Keratinocyte (primary cell): ENCODE results near the gene NFE2L3. TPM values are rescaled to one million over a fixed set of nuclear protein-coding genes. Genes with fewer than 3 reads are reported as not detected.

ENCODE experiments used
- DNase-seq: peaks from one replicate; pipeline ENCODE4 v3.0.0-alpha.2; 2011; ENCODE audit warnings: low read depth, missing footprints, low spot score
- FAIRE-seq: peaks from 2 replicates; lab custom pipeline; 2011; peaks lifted over from hg19 to GRCh38; lab: Jason Lieb, UNC
- H2AFZ ChIP-seq: 2 replicates; pipeline ENCODE4 v1.6.0; 2012; ENCODE audit warnings: low read length, control low read depth, inconsistent platforms; ENCODE audit not compliant: control insufficient read depth
- H3K27ac ChIP-seq: 2 replicates; pipeline ENCODE4 v1.5.1; 2011; ENCODE audit warnings: low read length; ENCODE audit not compliant: control insufficient read depth, insufficient read depth
- H3K27me3 ChIP-seq: 3 replicates; pipeline ENCODE4 v1.6.0; 2011; ENCODE audit warnings: low read length; ENCODE audit not compliant: control insufficient read depth, insufficient read depth; ENCODE audit errors: extremely low read depth
- H3K36me3 ChIP-seq, 2 experiments: 2 replicates in 1 of 2; 3 replicates in 1 of 2; pipeline ENCODE4 v1.5.1; 2011; ENCODE audit warnings: low read length in 2 of 2, mild to moderate bottlenecking in 1 of 2; ENCODE audit not compliant: control insufficient read depth in 2 of 2, insufficient read depth in 2 of 2; ENCODE audit errors: extremely low read depth in 1 of 2
- H3K4me1 ChIP-seq: 3 replicates; pipeline ENCODE4 v1.5.1; 2011; ENCODE audit warnings: low read length; ENCODE audit not compliant: control insufficient read depth, insufficient read depth; ENCODE audit errors: extremely low read depth
- H3K4me2 ChIP-seq: 3 replicates; pipeline ENCODE4 v1.6.0; 2011; ENCODE audit warnings: low read depth, low read length; ENCODE audit not compliant: control insufficient read depth, insufficient read depth; ENCODE audit errors: extremely low read depth
- H3K4me3 ChIP-seq, 3 experiments: fragments of 200-600 bp in 1 of 3; sonication (generic) in 1 of 3; 2 replicates in 2 of 3; 3 replicates in 1 of 3; pipeline ENCODE4 v1.5.1; 2011 to 2016; ENCODE audit warnings: low read length in 3 of 3, mild to moderate bottlenecking in 3 of 3, control low read depth in 2 of 3, inconsistent platforms in 1 of 3, low read depth in 1 of 3, mixed read lengths in 1 of 3, mixed run types in 1 of 3, moderate library complexity in 1 of 3; ENCODE audit not compliant: control insufficient read depth in 2 of 3, insufficient read depth in 2 of 3; ENCODE audit errors: extremely low read depth in 1 of 3
- H3K79me2 ChIP-seq: 2 replicates; pipeline ENCODE4 v1.6.0; 2012; ENCODE audit warnings: low read length; ENCODE audit not compliant: control insufficient read depth, insufficient read depth
- H3K9ac ChIP-seq: 3 replicates; pipeline ENCODE4 v1.6.0; 2011; ENCODE audit warnings: low read length; ENCODE audit not compliant: control insufficient read depth, insufficient read depth; ENCODE audit errors: extremely low read depth
- H3K9me1 ChIP-seq: 3 replicates; pipeline ENCODE4 v1.6.0; 2011; ENCODE audit warnings: low read length; ENCODE audit not compliant: control insufficient read depth, insufficient read depth; ENCODE audit errors: extremely low read depth
- H3K9me3 ChIP-seq: 2 replicates; pipeline ENCODE4 v1.5.1; 2012; ENCODE audit warnings: low read depth, low read length; ENCODE audit not compliant: control insufficient read depth
- H4K20me1 ChIP-seq: 3 replicates; pipeline ENCODE4 v1.6.0; 2011; ENCODE audit warnings: low read length; ENCODE audit not compliant: control insufficient read depth, insufficient read depth; ENCODE audit errors: extremely low read depth
- EZH2 ChIP-seq: IDR thresholded peaks from one replicate; pipeline ENCODE4 v1.6.1; 2012; ENCODE audit warnings: inconsistent platforms, mild to moderate bottlenecking, low read length, moderate library complexity
- dilution Hi-C: fragments of 300-500 bp; cut with MboI; formaldehyde crosslinking; loops from one replicate; pipeline ENCODE4 v1.7.0; 2020; ENCODE audit warnings: low sequenced_read_pairs; ENCODE audit not compliant: extremely low pct_ligation_motif_present
- polyA plus RNA-seq, 5 experiments: library from polyadenylated mRNA; depleted of rRNA in 3 of 5; stranded (reverse) in 3 of 5; stranded (forward) in 1 of 5; unstranded in 1 of 5; fragments of >200 nt; gene quantifications; 1 replicate in 1 of 5; 2 replicates in 3 of 5; 3 replicates in 1 of 5; pipeline versions ENCODE4 v1.2.1 to v1.2.3, GENCODE V29; 2011 to 2012; ENCODE audit warnings: missing spikeins in 2 of 5, low read depth in 1 of 5, low replicate concordance in 1 of 5
- TF ChIP-seq, protein P1 (sequence below), 3 experiments: IDR thresholded peaks in 1 of 3; conservative IDR thresholded peaks in 1 of 3; optimal IDR thresholded peaks in 1 of 3; 2 replicates in 2 of 3; 3 replicates in 1 of 3; pipeline versions ENCODE3 to v1.5.1; 2011; ENCODE audit warnings: low read length in 3 of 3, mild to moderate bottlenecking in 3 of 3, moderate library complexity in 2 of 3, control low read depth in 1 of 3, inconsistent platforms in 1 of 3; ENCODE audit not compliant: insufficient read depth in 2 of 3; ENCODE audit errors: extremely low read depth in 1 of 3

NFE2L3 gene
- polyA plus RNA-seq, 1 donor (not counting 4 experiments of a cell fraction or from before 2014, with no cell fraction given): 17.8 TPM

DNA sequence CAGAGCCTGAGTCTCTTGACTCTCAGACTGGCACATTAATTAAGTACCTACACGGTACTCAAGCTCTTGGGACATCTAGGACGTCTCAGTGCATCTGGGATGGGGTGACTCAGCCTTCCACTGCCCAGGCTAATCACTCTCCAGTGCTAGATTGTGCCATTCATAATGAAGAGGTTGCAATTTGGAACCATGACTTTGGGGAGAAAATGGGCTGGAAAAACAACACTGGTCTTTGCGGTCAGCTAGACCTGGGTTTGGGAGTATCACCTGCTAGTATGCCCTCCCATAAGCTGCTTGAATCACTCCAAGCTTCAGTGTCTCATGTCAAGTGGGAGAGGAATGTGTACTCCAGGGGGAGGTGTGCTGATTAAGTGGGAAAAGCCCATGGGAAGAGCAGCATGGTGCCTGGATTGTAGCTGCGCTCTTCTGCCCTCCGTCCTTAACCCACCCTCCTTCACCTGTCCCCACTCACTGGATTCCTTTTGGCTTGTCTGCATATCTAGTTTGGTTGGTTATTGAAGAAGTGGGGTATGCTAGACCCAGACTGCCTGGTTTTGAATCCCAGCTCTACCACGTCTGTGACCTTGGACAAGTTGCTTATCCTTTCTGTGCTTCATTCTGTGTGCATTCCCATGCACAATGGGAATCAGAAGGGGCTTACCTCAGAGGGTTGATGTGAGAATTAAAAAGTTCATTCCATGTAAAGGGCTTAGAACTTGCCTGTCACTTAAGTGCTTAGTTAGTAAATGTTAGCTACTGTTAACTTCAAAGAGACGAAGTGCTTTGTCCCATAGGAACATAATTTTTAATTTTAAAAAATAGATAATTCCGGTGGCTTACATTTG lies 3.8 kb downstream of the NFE2L3 start:
- H3K9ac ChIP-seq: peak overlapping the region; percentile 81
- no peaks in the 10 kb centered on the region for H3K9me3 ChIP-seq
- H3K79me2 ChIP-seq: peaks cover 33% of the 10 kb centered on the region
- no peaks in the 10 kb centered on the region for H3K36me3 ChIP-seq
- H3K27ac ChIP-seq: peak overlapping the region; percentile 98
- DNase-seq (no peak), FAIRE-seq (peak; percentile 13)
- TF ChIP-seq, protein P1, sequence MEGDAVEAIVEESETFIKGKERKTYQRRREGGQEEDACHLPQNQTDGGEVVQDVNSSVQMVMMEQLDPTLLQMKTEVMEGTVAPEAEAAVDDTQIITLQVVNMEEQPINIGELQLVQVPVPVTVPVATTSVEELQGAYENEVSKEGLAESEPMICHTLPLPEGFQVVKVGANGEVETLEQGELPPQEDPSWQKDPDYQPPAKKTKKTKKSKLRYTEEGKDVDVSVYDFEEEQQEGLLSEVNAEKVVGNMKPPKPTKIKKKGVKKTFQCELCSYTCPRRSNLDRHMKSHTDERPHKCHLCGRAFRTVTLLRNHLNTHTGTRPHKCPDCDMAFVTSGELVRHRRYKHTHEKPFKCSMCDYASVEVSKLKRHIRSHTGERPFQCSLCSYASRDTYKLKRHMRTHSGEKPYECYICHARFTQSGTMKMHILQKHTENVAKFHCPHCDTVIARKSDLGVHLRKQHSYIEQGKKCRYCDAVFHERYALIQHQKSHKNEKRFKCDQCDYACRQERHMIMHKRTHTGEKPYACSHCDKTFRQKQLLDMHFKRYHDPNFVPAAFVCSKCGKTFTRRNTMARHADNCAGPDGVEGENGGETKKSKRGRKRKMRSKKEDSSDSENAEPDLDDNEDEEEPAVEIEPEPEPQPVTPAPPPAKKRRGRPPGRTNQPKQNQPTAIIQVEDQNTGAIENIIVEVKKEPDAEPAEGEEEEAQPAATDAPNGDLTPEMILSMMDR (optimal IDR thresholded peaks at IDR 0.05 in 1 of 3, IDR thresholded peaks at IDR 0.05 in 1 of 3, conservative IDR thresholded peaks at IDR 0.05 in 1 of 3; ENCODE audit: extremely low read depth in 1 of 3, insufficient read depth in 2 of 3, low read length in 3 of 3): no peak
- TF ChIP-seq EZH2: no peak
- dilution Hi-C loops: loop anchor here (10.0 kb wide), 1 partner anchor 281 kb away; no protein-coding TSS in a partner anchor
- peak overlapping the region; percentile 96 for H3K4me2 ChIP-seq
- peak overlapping the region; percentile 71 for H2AFZ ChIP-seq
- H3K27me3 ChIP-seq: no peaks in the 10 kb centered on the region
- H3K9me1 ChIP-seq: no peaks in the 10 kb centered on the region
- peak overlapping the region in 2 of 3 experiments; percentile 57 to 65 for H3K4me3 ChIP-seq
- H3K4me1 ChIP-seq: peaks cover 51% of the 10 kb centered on the region
- H4K20me1 ChIP-seq: no peaks in the 10 kb centered on the region

DNA sequence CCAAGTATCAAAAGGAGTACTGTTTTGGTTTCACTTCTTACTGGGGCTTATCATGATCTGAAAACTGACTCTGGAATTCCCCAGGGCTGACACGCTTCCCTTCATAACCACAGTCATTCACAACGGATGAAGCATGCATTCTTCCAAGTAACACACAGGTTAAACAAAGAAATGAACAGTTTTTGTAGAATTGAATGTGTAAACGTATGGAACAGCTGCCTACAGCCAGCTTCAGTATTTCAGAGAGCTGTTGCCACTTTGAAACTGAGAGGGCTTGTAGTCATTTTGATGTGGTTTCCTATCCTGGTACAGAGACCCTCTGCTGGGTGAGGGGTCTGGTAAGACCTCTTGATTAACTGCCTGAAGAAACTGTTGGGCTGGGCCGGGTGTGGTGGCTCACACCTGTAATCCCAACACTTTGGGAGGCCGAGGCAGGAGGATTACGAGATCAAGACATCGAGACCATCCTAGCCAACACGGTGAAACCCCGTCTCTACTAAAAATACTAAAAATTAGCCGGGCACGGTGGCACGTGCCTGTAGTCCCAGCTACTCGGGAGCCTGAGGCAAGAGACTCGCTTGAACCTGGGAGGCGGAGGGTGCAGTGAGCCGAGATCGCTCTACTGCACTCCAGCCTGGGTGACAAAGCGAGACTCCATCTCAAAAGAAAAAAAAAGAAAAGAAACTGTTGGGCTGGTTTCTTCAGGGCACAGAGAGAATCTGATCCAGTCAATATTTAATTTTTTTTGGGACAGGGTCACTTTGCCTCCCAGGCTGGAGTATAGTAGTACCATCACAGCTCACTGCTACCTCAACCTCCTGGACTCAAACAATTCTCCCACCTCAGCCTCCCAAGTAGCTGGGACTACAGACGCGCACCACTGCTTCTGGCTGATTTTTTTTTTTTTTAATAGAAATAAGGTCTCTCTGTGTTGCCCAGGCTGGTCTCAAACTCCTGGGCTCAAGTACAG lies 4.7 kb downstream of the NFE2L3 start:
- peaks cover 48% of the 10 kb centered on the region for H3K4me1 ChIP-seq
- peak; percentile 63 for DNase-seq

More for the DNA sequence above, 4.7 kb downstream of the NFE2L3 start:
- Histone ChIP-seq H3K36me3 (no peaks in the 10 kb centered on the region), H3K79me2 (peaks cover 36% of the 10 kb centered on the region), H3K9me3 (no peaks in the 10 kb centered on the region), H2AFZ (no peak overlapping the region), H3K9me1 (no peaks in the 10 kb centered on the region), H3K9ac (peak overlapping the region; percentile 81), H4K20me1 (no peaks in the 10 kb centered on the region), H3K4me3 (peak overlapping the region in 1 of 3 experiments; percentile 65), H3K4me2 (peak overlapping the region; percentile 96), H3K27me3 (no peaks in the 10 kb centered on the region), H3K27ac (peak overlapping the region; percentile 98)
- peak; percentile 80 for FAIRE-seq
- no peak for TF ChIP-seq EZH2
- TF ChIP-seq, protein P1 (optimal IDR thresholded peaks at IDR 0.05 in 1 of 3, IDR thresholded peaks at IDR 0.05 in 1 of 3, conservative IDR thresholded peaks at IDR 0.05 in 1 of 3; ENCODE audit: extremely low read depth in 1 of 3, insufficient read depth in 2 of 3, low read length in 3 of 3): no peak
- dilution Hi-C loops: loop anchor here (10.0 kb wide), 1 partner anchor 282 kb away; no protein-coding TSS in a partner anchor
